PFSK-1 (cell line): ENCODE measurements around the gene NEU1.

ENCODE experiments used
- FOXP2 ChIP-seq: optimal IDR thresholded peaks from 2 replicates; pipeline ENCODE3; 2011; ENCODE audit warnings: borderline replicate concordance, control low read depth, inconsistent platforms; ENCODE audit not compliant: insufficient read depth; ENCODE audit errors: extremely low read length, extremely low read depth
- POLR2AphosphoS5 ChIP-seq: IDR thresholded peaks from 2 replicates; pipeline ENCODE4 v1.6.1; 2012; ENCODE audit warnings: low read depth, mild to moderate bottlenecking, control low read depth, low read length, moderate library complexity
- SIN3A ChIP-seq: IDR thresholded peaks from 2 replicates; pipeline ENCODE4 v1.6.1; 2012; ENCODE audit warnings: mild to moderate bottlenecking, low read length, moderate library complexity, borderline replicate concordance; ENCODE audit not compliant: insufficient read depth
- TAF1 ChIP-seq: IDR thresholded peaks from 2 replicates; pipeline ENCODE4 v1.6.1; 2012; ENCODE audit warnings: low read length, control low read depth, borderline replicate concordance; ENCODE audit not compliant: insufficient read depth
- TF ChIP-seq, protein P1 (sequence below), 2 experiments: IDR thresholded peaks; 2 replicates each; pipeline versions ENCODE4 v1.6.1 to v1.8.0; 2011 to 2012; ENCODE audit warnings: low read depth in 2 of 2, low read length in 2 of 2, control low read depth in 1 of 2, inconsistent platforms in 1 of 2, mild to moderate bottlenecking in 1 of 2, moderate library complexity in 1 of 2; ENCODE audit not compliant: insufficient read depth in 1 of 2

Gene NEU1

DNA sequence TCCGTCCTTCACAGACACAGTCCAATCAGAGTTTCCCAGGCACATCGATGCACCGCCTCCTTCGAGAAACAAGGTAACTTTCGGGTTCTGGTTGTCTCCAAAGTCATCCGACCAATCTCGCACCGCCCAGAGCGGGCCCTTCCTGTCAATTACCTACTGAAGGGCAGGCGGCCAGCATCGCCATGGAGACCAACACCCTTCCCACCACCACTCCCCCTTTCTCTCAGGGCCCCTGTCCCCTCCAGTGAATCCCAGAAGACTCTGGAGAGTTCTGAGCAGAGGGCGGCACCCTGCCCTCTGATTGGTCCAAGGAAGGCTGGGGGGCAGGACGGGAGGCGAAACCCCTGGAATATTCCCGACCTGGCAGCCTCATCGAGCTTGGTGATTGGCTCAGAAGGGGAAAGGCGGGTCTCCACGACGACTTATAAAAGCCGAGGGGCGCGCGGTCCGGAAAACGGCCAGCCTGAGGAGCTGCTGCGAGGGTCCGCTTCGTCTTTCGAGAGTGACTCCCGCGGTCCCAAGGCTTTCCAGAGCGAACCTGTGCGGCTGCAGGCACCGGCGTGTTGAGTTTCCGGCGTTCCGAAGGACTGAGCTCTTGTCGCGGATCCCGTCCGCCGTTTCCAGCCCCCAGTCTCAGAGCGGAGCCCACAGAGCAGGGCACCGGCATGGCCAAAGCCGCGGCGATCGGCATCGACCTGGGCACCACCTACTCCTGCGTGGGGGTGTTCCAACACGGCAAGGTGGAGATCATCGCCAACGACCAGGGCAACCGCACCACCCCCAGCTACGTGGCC lies 35.1 kb downstream of the NEU1 start, which contains the start of gene HSPA1B:
TSS of gene HSPA1B (plus strand) at position 453 of the 794 bp plus-strand sequence. CDS start at position 666, 213 bp downstream.
- TF ChIP-seq POLR2AphosphoS5 = peak; percentile 100
- TF ChIP-seq SIN3A = peak; percentile 20; the same call in 1 of the 2 replicates
- peak; percentile 50 for TF ChIP-seq FOXP2
- TF ChIP-seq, protein P1, sequence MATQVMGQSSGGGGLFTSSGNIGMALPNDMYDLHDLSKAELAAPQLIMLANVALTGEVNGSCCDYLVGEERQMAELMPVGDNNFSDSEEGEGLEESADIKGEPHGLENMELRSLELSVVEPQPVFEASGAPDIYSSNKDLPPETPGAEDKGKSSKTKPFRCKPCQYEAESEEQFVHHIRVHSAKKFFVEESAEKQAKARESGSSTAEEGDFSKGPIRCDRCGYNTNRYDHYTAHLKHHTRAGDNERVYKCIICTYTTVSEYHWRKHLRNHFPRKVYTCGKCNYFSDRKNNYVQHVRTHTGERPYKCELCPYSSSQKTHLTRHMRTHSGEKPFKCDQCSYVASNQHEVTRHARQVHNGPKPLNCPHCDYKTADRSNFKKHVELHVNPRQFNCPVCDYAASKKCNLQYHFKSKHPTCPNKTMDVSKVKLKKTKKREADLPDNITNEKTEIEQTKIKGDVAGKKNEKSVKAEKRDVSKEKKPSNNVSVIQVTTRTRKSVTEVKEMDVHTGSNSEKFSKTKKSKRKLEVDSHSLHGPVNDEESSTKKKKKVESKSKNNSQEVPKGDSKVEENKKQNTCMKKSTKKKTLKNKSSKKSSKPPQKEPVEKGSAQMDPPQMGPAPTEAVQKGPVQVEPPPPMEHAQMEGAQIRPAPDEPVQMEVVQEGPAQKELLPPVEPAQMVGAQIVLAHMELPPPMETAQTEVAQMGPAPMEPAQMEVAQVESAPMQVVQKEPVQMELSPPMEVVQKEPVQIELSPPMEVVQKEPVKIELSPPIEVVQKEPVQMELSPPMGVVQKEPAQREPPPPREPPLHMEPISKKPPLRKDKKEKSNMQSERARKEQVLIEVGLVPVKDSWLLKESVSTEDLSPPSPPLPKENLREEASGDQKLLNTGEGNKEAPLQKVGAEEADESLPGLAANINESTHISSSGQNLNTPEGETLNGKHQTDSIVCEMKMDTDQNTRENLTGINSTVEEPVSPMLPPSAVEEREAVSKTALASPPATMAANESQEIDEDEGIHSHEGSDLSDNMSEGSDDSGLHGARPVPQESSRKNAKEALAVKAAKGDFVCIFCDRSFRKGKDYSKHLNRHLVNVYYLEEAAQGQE (IDR thresholded peaks at IDR 0.05; ENCODE audit: insufficient read depth in 1 of 2, low read depth in 2 of 2, low read length in 2 of 2) = peak in 1 of 2 experiments; percentile 63; a peak in 1 of 4 replicates
- peak; percentile 97; the same call in 1 of the 2 replicates for TF ChIP-seq TAF1

DNA sequence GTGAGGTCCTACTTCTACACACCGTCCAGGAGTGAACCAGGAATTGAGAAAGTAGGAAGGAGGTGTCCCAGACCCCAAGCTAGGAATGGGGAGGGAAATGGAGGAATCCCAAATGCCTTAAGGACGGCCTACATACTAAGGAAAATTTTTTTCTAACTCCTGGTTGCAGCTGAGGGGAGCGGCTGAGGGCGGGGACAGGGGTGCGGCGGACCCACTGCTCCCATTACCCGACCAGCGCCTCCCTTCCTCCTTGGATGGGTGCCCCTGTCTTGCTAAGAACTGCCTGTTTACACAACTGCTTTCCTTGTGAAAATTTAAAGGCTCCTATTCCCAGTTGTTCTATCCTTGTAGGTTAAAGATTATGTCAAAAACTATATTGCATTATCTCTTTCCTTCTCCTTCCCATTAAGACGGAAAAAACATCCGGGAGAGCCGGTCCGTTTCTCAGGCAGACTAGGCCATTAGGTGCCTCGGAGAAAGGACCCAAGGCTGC lies 35.8 kb downstream of the NEU1 start:
- peak; percentile 55; the same call in 1 of the 2 replicates for TF ChIP-seq TAF1
- TF ChIP-seq, protein P1 (IDR thresholded peaks at IDR 0.05; ENCODE audit: insufficient read depth in 1 of 2, low read depth in 2 of 2, low read length in 2 of 2) = no peak
- peak; percentile 25; the same call in 1 of the 2 replicates for TF ChIP-seq POLR2AphosphoS5
- no peak for TF ChIP-seq FOXP2
- TF ChIP-seq SIN3A = no peak

DNA sequence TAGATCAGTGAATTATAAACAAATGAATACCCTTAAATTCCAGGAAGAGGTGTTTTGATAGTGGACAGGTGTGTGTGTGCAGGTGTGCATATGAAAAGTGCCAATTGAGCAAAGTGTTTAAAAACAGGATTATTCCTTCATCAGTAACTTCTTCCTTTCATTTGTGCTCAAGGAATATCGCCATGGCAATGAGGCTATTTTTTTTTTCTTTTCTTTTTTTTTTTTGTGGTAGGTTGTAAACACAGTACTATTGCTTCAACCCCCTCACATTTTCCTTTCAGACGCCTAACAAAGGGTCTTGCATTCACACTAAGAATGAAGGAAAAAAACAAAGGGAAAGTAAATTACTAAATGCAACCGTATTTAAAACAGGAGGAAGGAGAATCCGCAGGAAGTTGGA lies 37.1 kb downstream of the NEU1 start:
- TF ChIP-seq SIN3A (no peak), FOXP2 (no peak), POLR2AphosphoS5 (no peak), TAF1 (no peak)
- TF ChIP-seq, protein P1 (IDR thresholded peaks at IDR 0.05; ENCODE audit: insufficient read depth in 1 of 2, low read depth in 2 of 2, low read length in 2 of 2) = no peak

DNA sequence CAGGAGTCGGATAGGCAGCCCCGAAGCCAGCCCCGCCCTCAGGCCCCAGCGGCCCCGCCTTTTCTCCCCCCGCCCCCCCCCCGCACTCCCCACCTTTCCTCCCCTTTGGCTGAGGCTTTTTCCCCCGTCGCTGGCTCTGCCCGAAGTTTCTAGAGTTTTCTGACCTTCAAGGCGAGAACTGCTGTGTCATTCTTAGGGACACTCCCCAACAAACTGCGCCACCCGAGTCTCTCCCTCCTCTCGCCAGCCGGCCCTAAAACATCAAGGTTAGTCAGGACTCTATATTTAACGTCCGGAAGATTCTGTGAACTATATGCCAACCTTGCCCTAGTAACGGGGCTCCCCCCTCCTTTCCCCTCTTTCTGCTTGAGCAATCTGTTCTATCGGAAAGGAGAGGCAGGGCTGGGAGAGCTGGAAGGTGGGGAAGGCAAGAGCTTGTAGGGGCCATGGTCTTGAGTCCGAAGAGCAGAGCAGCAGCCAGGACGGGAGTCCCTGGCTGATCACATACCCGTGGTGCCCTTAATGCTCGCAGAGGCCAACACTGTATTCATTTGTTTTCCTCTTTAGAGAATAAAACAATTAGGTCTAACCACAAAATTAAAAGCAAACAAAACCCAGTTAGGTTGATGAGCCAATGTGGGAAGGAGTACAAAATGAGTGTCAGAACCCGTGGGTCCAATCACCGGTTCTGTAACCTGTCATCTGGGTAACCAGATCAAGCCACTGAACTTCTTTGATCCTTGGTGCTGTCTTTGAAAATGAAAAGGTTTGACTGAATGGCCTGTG lies 40.4 kb downstream of the NEU1 start:
- TF ChIP-seq, protein P1 (IDR thresholded peaks at IDR 0.05; ENCODE audit: insufficient read depth in 1 of 2, low read depth in 2 of 2, low read length in 2 of 2) = 0 out of 4 replicates have a peak, but pooled peaks of 1 of the 2 experiments have one; percentile 35
- TF ChIP-seq POLR2AphosphoS5 = peak; percentile 79
- no peak for TF ChIP-seq FOXP2
- TF ChIP-seq SIN3A = no peak
- TF ChIP-seq TAF1 = peak; percentile 58; the same call in 1 of the 2 replicates
